Loucy (cell line): ENCODE measurements around the gene BCHE.

Experiments
- H2AFZ ChIP-seq: fragments of 200-600 bp; sonication (generic); 2 replicates; pipeline ENCODE4 v1.6.0; 2016; ENCODE audit warnings: antibody characterized with exemption, mild to moderate bottlenecking, low read length, moderate library complexity
- H3F3A ChIP-seq: fragments of 200-600 bp; 2 replicates; pipeline ENCODE4 v1.6.0; 2016; ENCODE audit warnings: antibody characterized with exemption, low read depth, mild to moderate bottlenecking
- H3K27me3 ChIP-seq: fragments of 200-600 bp; sonication (generic); 2 replicates; pipeline ENCODE4 v1.6.1; 2014; ENCODE audit warnings: low read length, mild to moderate bottlenecking; ENCODE audit not compliant: insufficient read depth, poor library complexity, severe bottlenecking
- H3K36me3 ChIP-seq: fragments of 200-600 bp; sonication (generic); 2 replicates; pipeline ENCODE4 v1.6.1; 2016; ENCODE audit warnings: low read length; ENCODE audit not compliant: insufficient read depth
- H3K4me1 ChIP-seq: fragments of 200-600 bp; sonication (generic); 2 replicates; pipeline ENCODE4 v1.5.1; 2014; ENCODE audit warnings: low read length, mild to moderate bottlenecking; ENCODE audit not compliant: insufficient read depth, poor library complexity, severe bottlenecking
- H3K4me2 ChIP-seq: fragments of 200-600 bp; sonication (generic); 2 replicates; pipeline ENCODE4 v1.6.0; 2014; ENCODE audit warnings: antibody characterized with exemption, low read length, low read depth, mild to moderate bottlenecking; ENCODE audit not compliant: poor library complexity, severe bottlenecking
- H3K4me3 ChIP-seq: fragments of 200-600 bp; sonication (generic); 2 replicates; pipeline ENCODE4 v1.5.1; 2014; ENCODE audit warnings: low read length, mild to moderate bottlenecking, mixed read lengths; ENCODE audit not compliant: poor library complexity, severe bottlenecking
- H3K79me2 ChIP-seq: fragments of 200-600 bp; sonication (generic); 2 replicates; pipeline ENCODE4 v1.6.1; 2014; ENCODE audit warnings: low read length; ENCODE audit not compliant: insufficient read depth
- H3K9ac ChIP-seq: fragments of 200-600 bp; sonication (generic); 2 replicates; pipeline ENCODE4 v1.6.0; 2014; ENCODE audit warnings: mild to moderate bottlenecking, low read depth, low read length, moderate library complexity; ENCODE audit not compliant: poor library complexity, severe bottlenecking
- H3K9me2 ChIP-seq: fragments of 200-600 bp; sonication (generic); replicated peaks from 2 replicates; pipeline ENCODE4 v1.6.1; 2016; ENCODE audit warnings: low read depth, low read length, mixed read lengths
- H3K9me3 ChIP-seq: fragments of 200-600 bp; sonication (generic); 2 replicates; pipeline ENCODE4 v1.6.1; 2014; ENCODE audit warnings: mild to moderate bottlenecking, antibody characterized with exemption, low read length, low read depth; ENCODE audit not compliant: insufficient read depth
- H4K20me1 ChIP-seq: fragments of 200-600 bp; sonication (generic); 2 replicates; pipeline ENCODE4 v1.6.0; 2014; ENCODE audit warnings: antibody characterized with exemption, low read length, mild to moderate bottlenecking; ENCODE audit not compliant: insufficient read depth, poor library complexity, severe bottlenecking
- EZH2phosphoT487 ChIP-seq: fragments of 200-600 bp; IDR thresholded peaks from 2 replicates; pipeline ENCODE4 v1.6.1; 2018; ENCODE audit warnings: antibody characterized with exemption, mild to moderate bottlenecking, moderate library complexity, borderline replicate concordance
- TF ChIP-seq, protein P1 (sequence below): fragments of 200-600 bp; sonication (generic); conservative IDR thresholded peaks from 2 replicates; pipeline ENCODE4 v1.5.1; 2014; ENCODE audit warnings: mild to moderate bottlenecking, antibody characterized with exemption, low read length

Gene BCHE

DNA sequence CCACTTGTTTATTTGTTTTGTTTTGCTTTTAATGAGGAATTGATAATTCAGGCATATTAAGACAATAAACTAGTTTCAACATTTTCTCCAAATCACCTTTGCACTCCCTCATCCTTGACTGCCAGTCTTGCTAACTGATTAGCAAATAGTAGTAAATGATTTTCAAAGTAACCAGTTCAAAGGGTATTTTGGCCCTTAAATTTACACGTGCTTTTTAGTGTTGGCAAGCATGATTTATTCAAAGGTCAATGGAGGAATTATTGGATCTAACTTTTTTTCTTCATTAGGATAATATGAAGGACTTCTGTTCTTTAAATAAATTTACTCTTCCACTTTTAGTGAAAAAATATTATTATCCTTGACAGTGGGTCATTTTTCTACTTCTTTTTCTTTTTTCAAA lies 53.8 kb downstream of the BCHE start:
- H3K4me1 ChIP-seq, result no peaks in the 10 kb centered on the region
- H4K20me1 ChIP-seq, result no peaks in the 10 kb centered on the region
- TF ChIP-seq, protein P1, sequence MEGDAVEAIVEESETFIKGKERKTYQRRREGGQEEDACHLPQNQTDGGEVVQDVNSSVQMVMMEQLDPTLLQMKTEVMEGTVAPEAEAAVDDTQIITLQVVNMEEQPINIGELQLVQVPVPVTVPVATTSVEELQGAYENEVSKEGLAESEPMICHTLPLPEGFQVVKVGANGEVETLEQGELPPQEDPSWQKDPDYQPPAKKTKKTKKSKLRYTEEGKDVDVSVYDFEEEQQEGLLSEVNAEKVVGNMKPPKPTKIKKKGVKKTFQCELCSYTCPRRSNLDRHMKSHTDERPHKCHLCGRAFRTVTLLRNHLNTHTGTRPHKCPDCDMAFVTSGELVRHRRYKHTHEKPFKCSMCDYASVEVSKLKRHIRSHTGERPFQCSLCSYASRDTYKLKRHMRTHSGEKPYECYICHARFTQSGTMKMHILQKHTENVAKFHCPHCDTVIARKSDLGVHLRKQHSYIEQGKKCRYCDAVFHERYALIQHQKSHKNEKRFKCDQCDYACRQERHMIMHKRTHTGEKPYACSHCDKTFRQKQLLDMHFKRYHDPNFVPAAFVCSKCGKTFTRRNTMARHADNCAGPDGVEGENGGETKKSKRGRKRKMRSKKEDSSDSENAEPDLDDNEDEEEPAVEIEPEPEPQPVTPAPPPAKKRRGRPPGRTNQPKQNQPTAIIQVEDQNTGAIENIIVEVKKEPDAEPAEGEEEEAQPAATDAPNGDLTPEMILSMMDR, result no peak
- TF ChIP-seq EZH2phosphoT487, result no peak
- H3K4me3 ChIP-seq, result no peak overlapping the region
- no peaks in the 10 kb centered on the region for H3K9me2 ChIP-seq
- H3F3A ChIP-seq, result no peaks in the 10 kb centered on the region
- H3K36me3 ChIP-seq, result no peaks in the 10 kb centered on the region
- H3K9me3 ChIP-seq, result no peaks in the 10 kb centered on the region
- no peak overlapping the region for H3K9ac ChIP-seq
- no peak overlapping the region for H2AFZ ChIP-seq
- H3K79me2 ChIP-seq, result no peaks in the 10 kb centered on the region
- no peak overlapping the region for H3K4me2 ChIP-seq
- H3K27me3 ChIP-seq, result no peaks in the 10 kb centered on the region

DNA sequence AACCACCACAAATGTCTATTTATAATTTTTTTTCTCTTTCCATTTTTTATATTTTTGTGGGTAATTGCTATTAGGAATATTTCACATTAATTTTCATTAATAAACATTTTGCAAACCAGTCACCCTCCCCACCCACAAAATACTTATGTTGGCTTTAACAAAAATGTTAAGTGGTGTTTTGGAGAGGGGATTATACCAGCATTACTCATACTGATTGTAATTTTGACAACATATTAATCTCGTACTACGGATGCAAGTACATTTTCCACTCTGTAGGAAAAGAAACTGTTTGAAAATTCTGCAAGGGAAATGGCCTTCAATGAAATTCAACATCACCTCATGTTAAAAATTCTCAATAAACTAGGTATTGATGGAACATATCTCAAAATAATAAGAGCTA lies 58.3 kb downstream of the BCHE start:
- Histone ChIP-seq H4K20me1 (no peaks in the 10 kb centered on the region), H3K9me3 (no peaks in the 10 kb centered on the region), H3K4me1 (no peaks in the 10 kb centered on the region), H3K9ac (no peak overlapping the region), H3K4me3 (no peak overlapping the region), H3F3A (no peaks in the 10 kb centered on the region), H3K79me2 (no peaks in the 10 kb centered on the region), H3K36me3 (no peaks in the 10 kb centered on the region), H2AFZ (no peak overlapping the region), H3K27me3 (no peaks in the 10 kb centered on the region), H3K9me2 (no peaks in the 10 kb centered on the region), H3K4me2 (no peak overlapping the region)
- TF ChIP-seq, protein P1, result no peak
- TF ChIP-seq EZH2phosphoT487, result no peak

DNA sequence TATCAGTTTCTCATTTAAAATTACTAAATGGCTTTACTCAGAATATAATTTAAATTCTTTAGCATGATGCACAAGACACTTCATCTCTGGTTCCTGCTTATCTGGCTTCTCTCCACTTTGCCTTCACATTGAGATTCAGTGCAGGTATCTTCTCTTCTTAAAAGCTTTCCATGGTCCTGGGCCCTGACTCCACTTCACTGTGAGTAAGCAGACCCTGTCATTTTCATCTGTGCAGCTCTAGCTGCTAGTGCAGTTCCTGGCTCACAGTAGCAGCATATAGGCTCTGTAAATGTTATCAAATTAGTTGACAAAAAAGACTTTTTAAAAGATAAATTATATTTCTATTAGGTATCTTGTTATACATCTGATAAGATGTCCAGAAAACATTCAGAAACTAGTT lies 58.8 kb downstream of the BCHE start:
- no peaks in the 10 kb centered on the region for H3K9me3 ChIP-seq
- H3K36me3 ChIP-seq, result no peaks in the 10 kb centered on the region
- H3K27me3 ChIP-seq, result no peaks in the 10 kb centered on the region
- no peaks in the 10 kb centered on the region for H3F3A ChIP-seq
- no peaks in the 10 kb centered on the region for H3K4me1 ChIP-seq
- H3K79me2 ChIP-seq, result no peaks in the 10 kb centered on the region
- no peak overlapping the region for H3K4me3 ChIP-seq
- H4K20me1 ChIP-seq, result no peaks in the 10 kb centered on the region
- no peaks in the 10 kb centered on the region for H3K9me2 ChIP-seq
- no peak overlapping the region for H3K4me2 ChIP-seq
- no peak overlapping the region for H2AFZ ChIP-seq
- no peak overlapping the region for H3K9ac ChIP-seq
- no peak for TF ChIP-seq EZH2phosphoT487
- TF ChIP-seq, protein P1, result no peak
